K562 (cell line): ENCODE results near the gene DNMT1. TPM values are rescaled to one million over a fixed set of nuclear protein-coding genes. Genes with fewer than 3 reads are reported as not detected.

Experiments used
- EP400 ChIP-seq: fragments of 450-650 bp; IDR thresholded peaks from 2 replicates; pipeline ENCODE4 v1.6.1; 2017; ENCODE audit warnings: antibody characterized with exemption, mild to moderate bottlenecking, moderate library complexity
- FOSL1 ChIP-seq: fragments of 200-800 bp; sonication (Bioruptor generic); conservative IDR thresholded peaks from 2 replicates; pipeline ENCODE4 v1.6.1; 2016; ENCODE audit warnings: missing genetic modification characterization, missing compliant biosample characterization
- GABPA ChIP-seq: fragments of 200-800 bp; sonication (Bioruptor generic); conservative IDR thresholded peaks from 2 replicates; pipeline ENCODE4 v1.6.1; 2016; ENCODE audit warnings: low read depth, missing genetic modification characterization, missing compliant biosample characterization
- HMGN3 ChIP-seq: IDR thresholded peaks from 2 replicates; pipeline ENCODE4 v1.6.1; 2011; ENCODE audit warnings: borderline replicate concordance, low read depth, mild to moderate bottlenecking, mixed read lengths, low read length; ENCODE audit not compliant: insufficient read length; ENCODE audit errors: extremely low read depth
- polyA plus RNA-seq, 8 experiments: library from polyadenylated mRNA; depleted of rRNA in 4 of 8; stranded (reverse) in 5 of 8; unstranded in 3 of 8; fragments of >200 nt; fragmentation: Nextera tagmentation in 2 of 8; fragmentation: Illumina TruSeq in 1 of 8; extraction: Ambion mirVana in 2 of 8; extraction: Trizol in 1 of 8; gene quantifications; 2 replicates each; pipeline versions ENCODE4 v1.2.1 to v1.2.3, GENCODE V29; 2011 to 2014; ENCODE audit warnings: inconsistent platforms in 1 of 8, missing spikeins in 1 of 8
- total RNA-seq, 7 experiments: library from RNA; depleted of rRNA in 6 of 7; stranded (reverse); fragments of >200 nt in 6 of 7; fragmentation: Illumina TruSeq in 2 of 7; extraction: Trizol in 2 of 7; gene quantifications; 2 replicates each; pipeline versions ENCODE4 v1.2.1 to v1.2.3, GENCODE V29; 2011 to 2021; ENCODE audit warnings: low replicate concordance in 1 of 7
- TF ChIP-seq, protein P1 (sequence below): fragments of 450-650 bp; IDR thresholded peaks from 2 replicates; pipeline ENCODE4 v1.6.1; 2017; ENCODE audit warnings: antibody characterized with exemption, mild to moderate bottlenecking
- TF ChIP-seq, protein P2 (sequence below): sonication (generic); formaldehyde crosslinking; IDR thresholded peaks from 2 replicates; pipeline ENCODE4 v1.5.0; 2020; ENCODE audit warnings: missing genetic modification reagents
- TF ChIP-seq, protein P3 (sequence below): fragments of 450-650 bp; IDR thresholded peaks from 2 replicates; pipeline ENCODE4 v1.7.0; 2016; ENCODE audit warnings: borderline replicate concordance

Gene DNMT1
- total and polyA plus RNA-seq, 9 of the 15 experiments (the other 6 are each of a cell fraction or from before 2014, with no cell fraction given): 80.1 to 271 (median 121) TPM

DNA sequence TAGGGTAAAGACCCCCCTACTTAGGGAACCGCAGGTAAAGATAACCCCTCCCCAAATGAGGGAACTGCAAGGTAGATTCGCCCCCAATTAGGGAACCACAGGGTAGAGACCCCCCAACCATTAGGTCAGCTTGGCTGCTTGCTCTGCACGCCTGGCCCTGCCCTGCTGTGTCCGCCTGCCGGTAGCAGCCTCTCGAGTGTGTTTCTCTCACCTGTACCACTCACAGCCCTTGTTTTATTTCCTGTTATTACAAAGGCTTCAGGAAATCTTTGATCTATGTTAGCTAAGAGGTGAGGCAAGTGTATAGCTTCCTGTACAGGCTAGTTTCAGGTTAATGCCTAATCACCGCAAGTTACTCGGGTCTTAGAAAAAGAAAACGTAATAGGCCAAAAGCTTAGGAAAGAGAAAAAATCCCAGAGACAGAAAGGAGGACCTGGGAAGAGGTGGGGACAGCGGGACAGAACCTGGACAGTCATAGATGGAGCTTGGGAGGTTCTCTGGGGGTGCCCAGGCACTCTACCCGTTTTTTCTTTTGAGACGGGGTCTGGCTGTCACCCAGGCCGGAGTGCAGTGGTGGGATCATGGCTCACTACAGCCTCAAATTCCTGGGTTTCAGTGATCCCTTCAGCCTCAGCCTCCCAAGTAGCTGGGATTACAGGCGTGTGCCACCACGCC lies 51.9 kb downstream of the DNMT1 start (continued):
- TF ChIP-seq, protein P1, sequence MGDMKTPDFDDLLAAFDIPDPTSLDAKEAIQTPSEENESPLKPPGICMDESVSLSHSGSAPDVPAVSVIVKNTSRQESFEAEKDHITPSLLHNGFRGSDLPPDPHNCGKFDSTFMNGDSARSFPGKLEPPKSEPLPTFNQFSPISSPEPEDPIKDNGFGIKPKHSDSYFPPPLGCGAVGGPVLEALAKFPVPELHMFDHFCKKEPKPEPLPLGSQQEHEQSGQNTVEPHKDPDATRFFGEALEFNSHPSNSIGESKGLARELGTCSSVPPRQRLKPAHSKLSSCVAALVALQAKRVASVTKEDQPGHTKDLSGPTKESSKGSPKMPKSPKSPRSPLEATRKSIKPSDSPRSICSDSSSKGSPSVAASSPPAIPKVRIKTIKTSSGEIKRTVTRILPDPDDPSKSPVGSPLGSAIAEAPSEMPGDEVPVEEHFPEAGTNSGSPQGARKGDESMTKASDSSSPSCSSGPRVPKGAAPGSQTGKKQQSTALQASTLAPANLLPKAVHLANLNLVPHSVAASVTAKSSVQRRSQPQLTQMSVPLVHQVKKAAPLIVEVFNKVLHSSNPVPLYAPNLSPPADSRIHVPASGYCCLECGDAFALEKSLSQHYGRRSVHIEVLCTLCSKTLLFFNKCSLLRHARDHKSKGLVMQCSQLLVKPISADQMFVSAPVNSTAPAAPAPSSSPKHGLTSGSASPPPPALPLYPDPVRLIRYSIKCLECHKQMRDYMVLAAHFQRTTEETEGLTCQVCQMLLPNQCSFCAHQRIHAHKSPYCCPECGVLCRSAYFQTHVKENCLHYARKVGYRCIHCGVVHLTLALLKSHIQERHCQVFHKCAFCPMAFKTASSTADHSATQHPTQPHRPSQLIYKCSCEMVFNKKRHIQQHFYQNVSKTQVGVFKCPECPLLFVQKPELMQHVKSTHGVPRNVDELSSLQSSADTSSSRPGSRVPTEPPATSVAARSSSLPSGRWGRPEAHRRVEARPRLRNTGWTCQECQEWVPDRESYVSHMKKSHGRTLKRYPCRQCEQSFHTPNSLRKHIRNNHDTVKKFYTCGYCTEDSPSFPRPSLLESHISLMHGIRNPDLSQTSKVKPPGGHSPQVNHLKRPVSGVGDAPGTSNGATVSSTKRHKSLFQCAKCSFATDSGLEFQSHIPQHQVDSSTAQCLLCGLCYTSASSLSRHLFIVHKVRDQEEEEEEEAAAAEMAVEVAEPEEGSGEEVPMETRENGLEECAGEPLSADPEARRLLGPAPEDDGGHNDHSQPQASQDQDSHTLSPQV: no peak
- TF ChIP-seq, protein P2, sequence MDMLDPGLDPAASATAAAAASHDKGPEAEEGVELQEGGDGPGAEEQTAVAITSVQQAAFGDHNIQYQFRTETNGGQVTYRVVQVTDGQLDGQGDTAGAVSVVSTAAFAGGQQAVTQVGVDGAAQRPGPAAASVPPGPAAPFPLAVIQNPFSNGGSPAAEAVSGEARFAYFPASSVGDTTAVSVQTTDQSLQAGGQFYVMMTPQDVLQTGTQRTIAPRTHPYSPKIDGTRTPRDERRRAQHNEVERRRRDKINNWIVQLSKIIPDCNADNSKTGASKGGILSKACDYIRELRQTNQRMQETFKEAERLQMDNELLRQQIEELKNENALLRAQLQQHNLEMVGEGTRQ: no peak
- TF ChIP-seq, protein P3, sequence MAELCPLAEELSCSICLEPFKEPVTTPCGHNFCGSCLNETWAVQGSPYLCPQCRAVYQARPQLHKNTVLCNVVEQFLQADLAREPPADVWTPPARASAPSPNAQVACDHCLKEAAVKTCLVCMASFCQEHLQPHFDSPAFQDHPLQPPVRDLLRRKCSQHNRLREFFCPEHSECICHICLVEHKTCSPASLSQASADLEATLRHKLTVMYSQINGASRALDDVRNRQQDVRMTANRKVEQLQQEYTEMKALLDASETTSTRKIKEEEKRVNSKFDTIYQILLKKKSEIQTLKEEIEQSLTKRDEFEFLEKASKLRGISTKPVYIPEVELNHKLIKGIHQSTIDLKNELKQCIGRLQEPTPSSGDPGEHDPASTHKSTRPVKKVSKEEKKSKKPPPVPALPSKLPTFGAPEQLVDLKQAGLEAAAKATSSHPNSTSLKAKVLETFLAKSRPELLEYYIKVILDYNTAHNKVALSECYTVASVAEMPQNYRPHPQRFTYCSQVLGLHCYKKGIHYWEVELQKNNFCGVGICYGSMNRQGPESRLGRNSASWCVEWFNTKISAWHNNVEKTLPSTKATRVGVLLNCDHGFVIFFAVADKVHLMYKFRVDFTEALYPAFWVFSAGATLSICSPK: no peak
- TF ChIP-seq HMGN3: no peak
- no peak for TF ChIP-seq FOSL1 (tag)
- TF ChIP-seq GABPA (tag): no peak
- no peak for TF ChIP-seq EP400
